ENCODE results near the gene ADAMTS5.

ADAMTS5 gene

GRCh38 chr21:26982767-26983166 lies 15.9 kb upstream of the ADAMTS5 start:
- Histone ChIP-seq H2AFZ (ENCODE audit: low read depth, low read length, severe bottlenecking) (peak overlapping the region; percentile 4), H3K4me3 (ENCODE audit: insufficient read depth, low read length, poor library complexity, severe bottlenecking) (no peak overlapping the region), H3K9ac (ENCODE audit: low read length) (no peak overlapping the region), H3K36me3 (ENCODE audit: low read length) (no peaks in the 10 kb centered on the region), H3K4me2 (ENCODE audit: low read depth, low read length, poor library complexity, severe bottlenecking) (no peak overlapping the region), H3K9me3 (ENCODE audit: insufficient read depth, low read length) (0 out of 2 replicates have a peak, but pooled peaks cover 7% of the 10 kb centered on the region), H3K9me2 (replicated peaks; ENCODE audit: insufficient read depth, low read length) (no peaks in the 10 kb centered on the region), H3K27ac (ENCODE audit: low read depth, low read length) (no peak overlapping the region), H3K79me2 (ENCODE audit: insufficient read depth, low read length) (no peaks in the 10 kb centered on the region), H3F3A (ENCODE audit: insufficient read depth) (no peaks in the 10 kb centered on the region), H3K27me3 (ENCODE audit: low read length) (no peaks in the 10 kb centered on the region), H4K20me1 (ENCODE audit: low read depth, low read length) (no peaks in the 10 kb centered on the region)
- TF ChIP-seq EZH2phosphoT487 (conservative IDR thresholded peaks at IDR 0.05; ENCODE audit: low read length) (no peak), CTCF (IDR thresholded peaks at IDR 0.05; ENCODE audit: insufficient read depth, low read length, poor library complexity, severe bottlenecking) (no peak)

- Histone ChIP-seq H2AFZ (ENCODE audit: low read depth, low read length, severe bottlenecking) (no peak overlapping the region), H3K79me2 (ENCODE audit: insufficient read depth, low read length) (no peaks in the 10 kb centered on the region), H3K27me3 (ENCODE audit: low read length) (no peaks in the 10 kb centered on the region), H3K27ac (ENCODE audit: low read depth, low read length) (no peak overlapping the region), H3F3A (ENCODE audit: insufficient read depth) (no peaks in the 10 kb centered on the region), H3K9me2 (replicated peaks; ENCODE audit: insufficient read depth, low read length) (no peaks in the 10 kb centered on the region), H4K20me1 (ENCODE audit: low read depth, low read length) (no peaks in the 10 kb centered on the region), H3K9me3 (ENCODE audit: insufficient read depth, low read length) (peaks cover 11% of the 10 kb centered on the region; the same call in 1 of the 2 replicates), H3K4me2 (ENCODE audit: low read depth, low read length, poor library complexity, severe bottlenecking) (no peak overlapping the region), H3K36me3 (ENCODE audit: low read length) (no peaks in the 10 kb centered on the region), H3K4me3 (ENCODE audit: insufficient read depth, low read length, poor library complexity, severe bottlenecking) (no peak overlapping the region), H3K9ac (ENCODE audit: low read length) (no peak overlapping the region)
- no peak for TF ChIP-seq CTCF (IDR thresholded peaks at IDR 0.05; ENCODE audit: insufficient read depth, low read length, poor library complexity, severe bottlenecking)
- TF ChIP-seq EZH2phosphoT487 (conservative IDR thresholded peaks at IDR 0.05; ENCODE audit: low read length) = no peak
These were observed 10.9 kb upstream of the ADAMTS5 start for GRCh38 chr21:26977746-26978145.

- H3K4me3 ChIP-seq (ENCODE audit: insufficient read depth, low read length, poor library complexity, severe bottlenecking) = no peak overlapping the region
- H4K20me1 ChIP-seq (ENCODE audit: low read depth, low read length) = no peaks in the 10 kb centered on the region
- TF ChIP-seq CTCF (IDR thresholded peaks at IDR 0.05; ENCODE audit: insufficient read depth, low read length, poor library complexity, severe bottlenecking) (no peak), EZH2phosphoT487 (conservative IDR thresholded peaks at IDR 0.05; ENCODE audit: low read length) (no peak)
- H3K4me2 ChIP-seq (ENCODE audit: low read depth, low read length, poor library complexity, severe bottlenecking) = no peak overlapping the region
- peaks cover 4% of the 10 kb centered on the region; the same call in 1 of the 2 replicates for H3K9me3 ChIP-seq (ENCODE audit: insufficient read depth, low read length)
- H3K9ac ChIP-seq (ENCODE audit: low read length) = no peak overlapping the region
- H3K27me3 ChIP-seq (ENCODE audit: low read length) = no peaks in the 10 kb centered on the region
- H3K27ac ChIP-seq (ENCODE audit: low read depth, low read length) = no peak overlapping the region
- H3K79me2 ChIP-seq (ENCODE audit: insufficient read depth, low read length) = no peaks in the 10 kb centered on the region
- no peaks in the 10 kb centered on the region for H3F3A ChIP-seq (ENCODE audit: insufficient read depth)
- H3K36me3 ChIP-seq (ENCODE audit: low read length) = no peaks in the 10 kb centered on the region
- H2AFZ ChIP-seq (ENCODE audit: low read depth, low read length, severe bottlenecking) = no peak overlapping the region
- H3K9me2 ChIP-seq (replicated peaks; ENCODE audit: insufficient read depth, low read length) = no peaks in the 10 kb centered on the region
These were observed 6.3 kb upstream of the ADAMTS5 start for GRCh38 chr21:26973226-26973625.
